PC-3 (cell line): Measurements from ENCODE around the gene TCL1B. TPM values are rescaled to one million over a fixed set of nuclear protein-coding genes. Genes with fewer than 3 reads are reported as not detected.

Experiments used
- total RNA-seq: library from RNA; depleted of rRNA; stranded (reverse); fragments of >200 nt; gene quantifications from 2 replicates; pipeline ENCODE4 v1.2.3, GENCODE V29; 2014; rRNA removed

Gene TCL1B
- total RNA-seq, 1 experiment from 2014 or later, result not detected

Other genes with a start within 250 kb of the TCL1B start
- 1.2 and 3.5 TPM in 2 replicates for gene SYNE3, start 169.8 kb upstream of the TCL1B start, total RNA-seq
- 60.0 and 64.3 TPM in 2 replicates for gene GLRX5, start 151.4 kb upstream of the TCL1B start, total RNA-seq
- not detected in 2 replicates for gene TCL1A, start 27.7 kb downstream of the TCL1B start, total RNA-seq
- gene TUNAR, start 190.4 kb downstream of the TCL1B start, total RNA-seq, result not detected in 2 replicates